ENCODE data around the gene ADRB2. TPM values are rescaled to one million over a fixed set of nuclear protein-coding genes. Genes with fewer than 3 reads are reported as not detected.

Gene ADRB2
- total RNA-seq, 1 experiment from 2014 or later, result 0.26 TPM

- Histone ChIP-seq H4K8ac (replicated peaks; ENCODE audit: insufficient read length, low read depth, low read length) (no peak overlapping the region), H3K79me1 (ENCODE audit: insufficient read depth, low read depth, low read length, poor library complexity, severe bottlenecking) (no peaks in the 10 kb centered on the region), H3K56ac (ENCODE audit: insufficient read length, low read depth, low read length) (no peak overlapping the region), H3K9me3 (ENCODE audit: control insufficient read depth, low read depth, low read length) (no peaks in the 10 kb centered on the region), H2BK20ac (ENCODE audit: low read depth, low read length, poor library complexity, severe bottlenecking) (no peak overlapping the region), H2BK120ac (ENCODE audit: low read depth, low read length, poor library complexity, severe bottlenecking) (no peak overlapping the region), H3K79me2 (ENCODE audit: insufficient read depth, low read length) (no peaks in the 10 kb centered on the region), H3K27ac (ENCODE audit: insufficient read length, low read depth, low read length) (no peak overlapping the region), H3K18ac (ENCODE audit: insufficient read length, low read depth, low read length) (no peak overlapping the region), H3K4me1 (ENCODE audit: insufficient read depth, low read length) (no peaks in the 10 kb centered on the region), H3K14ac (ENCODE audit: insufficient read depth, low read length) (no peak overlapping the region), H2AFZ (ENCODE audit: low read length) (no peak overlapping the region), H4K20me1 (ENCODE audit: control insufficient read depth, insufficient read depth, insufficient read length) (no peaks in the 10 kb centered on the region), H3K23ac (ENCODE audit: insufficient read length, low read depth, low read length) (no peak overlapping the region), H2BK5ac (ENCODE audit: insufficient read length, low read length) (no peak overlapping the region), H4K5ac (ENCODE audit: insufficient read length, low read depth, low read length) (no peak overlapping the region), H2BK12ac (ENCODE audit: insufficient read length, low read depth, low read length) (no peak overlapping the region), H4K91ac (ENCODE audit: insufficient read length, low read depth, low read length) (no peak overlapping the region), H3K4ac (ENCODE audit: low read depth, low read length) (no peak overlapping the region), H2BK15ac (ENCODE audit: low read depth, low read length) (no peak overlapping the region), H3T11ph (ENCODE audit: low read length) (no peak overlapping the region), H3K27me3 (ENCODE audit: insufficient read depth, low read length) (no peaks in the 10 kb centered on the region), H3K23me2 (ENCODE audit: insufficient read length, low read depth, low read length, poor library complexity, severe bottlenecking) (no peaks in the 10 kb centered on the region), H3K9ac (ENCODE audit: extremely low read depth, insufficient read length, low read length) (no peak overlapping the region), H2AK5ac (ENCODE audit: insufficient read length, low read length) (no peak overlapping the region), H3K4me2 (ENCODE audit: insufficient read depth, insufficient read length, low read length) (no peak overlapping the region)
- DNase-seq, result no peak
- Mint-ChIP-seq H3K4me1 (peaks cover 0 to 4% of the 10 kb centered on the region in 2 experiments; a peak in 2 of 4 replicates), H3K27me3 (ENCODE audit: low read depth) (peaks cover 1% of the 10 kb centered on the region; the same call in 1 of the 2 replicates), H3K36me3 (ENCODE audit: insufficient read depth in 1 of 3, low read depth in 3 of 3) (no peaks in the 10 kb centered on the region), H3K27ac (no peak overlapping the region), H3K4me3 (no peak overlapping the region), H3K9me3 (no peaks in the 10 kb centered on the region)
- WGBS (ENCODE audit: extremely low coverage, insufficient read length, low lambda C conversion rate), result no CpG with 5 or more reads among the region's 2 CpGs
- TF ChIP-seq CTCF (conservative IDR thresholded peaks at IDR 0.05), result no peak
These were observed 39.6 kb downstream of the ADRB2 start for GRCh38 chr5:148866024-148866423.

Measured in H9 (cell line).